KMS-11 (cell line): ENCODE data around the gene TNFSF9.
A peak's percentile ranks its signal among the peaks of the same experiment; 100 is the strongest.
"Not testable (repeated sequence)": the region's sequence is repeated elsewhere in the genome, so short reads cannot be mapped to it uniquely, and the experiment has no call there.

ENCODE experiments used
- H2AFZ ChIP-seq: fragments of 200-600 bp; sonication (generic); 2 replicates; pipeline ENCODE4 v1.6.1; 2016; ENCODE audit warnings: antibody characterized with exemption, mixed run types, low read depth
- H3K27ac ChIP-seq: fragments of 200-600 bp; sonication (generic); 2 replicates; pipeline ENCODE4 v1.6.1; 2016; ENCODE audit warnings: mild to moderate bottlenecking, mixed run types
- H3K27me3 ChIP-seq: fragments of 200-600 bp; sonication (generic); 2 replicates; pipeline ENCODE4 v1.6.1; 2017; ENCODE audit warnings: mild to moderate bottlenecking, low read depth, mixed run types, moderate library complexity; ENCODE audit not compliant: insufficient read depth
- H3K36me3 ChIP-seq: fragments of 200-600 bp; sonication (generic); 2 replicates; pipeline ENCODE4 v1.6.1; 2017; ENCODE audit warnings: mild to moderate bottlenecking, mixed run types; ENCODE audit not compliant: insufficient read depth
- H3K4me1 ChIP-seq: fragments of 200-600 bp; sonication (generic); 2 replicates; pipeline ENCODE4 v1.6.1; 2016; ENCODE audit warnings: mild to moderate bottlenecking, low read depth, mixed run types; ENCODE audit not compliant: poor library complexity, severe bottlenecking
- H3K4me2 ChIP-seq: fragments of 200-600 bp; sonication (generic); 2 replicates; pipeline ENCODE4 v1.7.0; 2016; ENCODE audit warnings: mild to moderate bottlenecking, mixed run types
- H3K4me3 ChIP-seq: fragments of 200-600 bp; sonication (generic); IDR thresholded peaks from 2 replicates; pipeline ENCODE4 v1.6.1; 2017; ENCODE audit warnings: low read depth, low read length, mixed read lengths; ENCODE audit not compliant: insufficient read depth
- H3K79me2 ChIP-seq: fragments of 200-600 bp; sonication (generic); 2 replicates; pipeline ENCODE4 v1.6.1; 2016; ENCODE audit warnings: low read depth, mixed run types; ENCODE audit not compliant: insufficient read depth
- H3K9ac ChIP-seq: fragments of 200-600 bp; sonication (generic); 2 replicates; pipeline ENCODE4 v1.6.1; 2016; ENCODE audit warnings: mild to moderate bottlenecking, mixed run types
- H4K20me1 ChIP-seq: fragments of 200-600 bp; sonication (generic); 2 replicates; pipeline ENCODE4 v1.6.1; 2016; ENCODE audit warnings: mild to moderate bottlenecking, mixed run types; ENCODE audit not compliant: insufficient read depth
- TF ChIP-seq, protein P1 (sequence below): fragments of 200-600 bp; sonication (generic); conservative IDR thresholded peaks from 2 replicates; pipeline ENCODE4 v1.6.1; 2017; ENCODE audit warnings: low read depth, mild to moderate bottlenecking, antibody characterized with exemption, low read length, moderate library complexity, mixed read lengths

The TNFSF9 gene

DNA sequence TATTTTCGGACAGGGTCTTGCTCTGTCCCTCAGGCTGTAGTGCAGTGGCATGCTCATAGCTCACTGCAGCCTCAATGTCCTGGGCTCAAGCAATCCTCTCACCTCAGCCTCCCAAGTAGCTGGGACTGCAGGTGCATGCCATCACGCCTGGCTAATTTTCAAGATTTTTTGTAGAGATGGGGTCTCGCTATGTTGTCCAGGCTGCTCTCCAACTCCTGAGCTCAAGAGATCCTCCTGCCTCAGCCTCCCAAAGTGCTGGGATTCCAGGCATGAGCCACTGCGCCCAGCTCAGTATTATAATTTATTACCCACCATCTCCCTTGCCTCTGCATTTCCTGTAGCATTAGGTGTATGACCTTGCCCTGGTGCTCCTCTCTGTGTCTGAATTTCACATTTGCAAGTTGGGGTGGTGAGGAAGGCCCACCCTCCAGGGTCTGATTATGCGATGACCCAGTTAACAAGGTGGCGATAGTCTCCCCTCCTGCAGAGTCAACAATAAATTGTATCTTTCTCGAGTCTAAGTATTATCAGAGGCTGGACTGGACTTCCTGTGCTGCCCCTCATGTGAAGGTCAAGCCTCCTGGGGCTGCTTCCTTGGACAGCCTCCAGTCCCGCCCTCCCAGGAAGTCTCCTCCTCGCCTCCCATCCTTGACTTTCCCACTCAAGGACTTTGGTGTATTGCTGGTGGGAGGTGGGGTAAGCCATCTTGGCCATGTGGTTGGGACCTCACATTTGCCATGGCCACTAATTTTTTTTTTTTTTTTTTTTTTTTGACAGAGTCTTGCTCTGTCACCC, 27.2 kb upstream of the TNFSF9 start:
- no peak overlapping the region for H3K27ac ChIP-seq
- peak overlapping the region; percentile 78; the same call in 1 of the 2 replicates for H2AFZ ChIP-seq
- H4K20me1 ChIP-seq: no peaks in the 10 kb centered on the region
- TF ChIP-seq, protein P1, sequence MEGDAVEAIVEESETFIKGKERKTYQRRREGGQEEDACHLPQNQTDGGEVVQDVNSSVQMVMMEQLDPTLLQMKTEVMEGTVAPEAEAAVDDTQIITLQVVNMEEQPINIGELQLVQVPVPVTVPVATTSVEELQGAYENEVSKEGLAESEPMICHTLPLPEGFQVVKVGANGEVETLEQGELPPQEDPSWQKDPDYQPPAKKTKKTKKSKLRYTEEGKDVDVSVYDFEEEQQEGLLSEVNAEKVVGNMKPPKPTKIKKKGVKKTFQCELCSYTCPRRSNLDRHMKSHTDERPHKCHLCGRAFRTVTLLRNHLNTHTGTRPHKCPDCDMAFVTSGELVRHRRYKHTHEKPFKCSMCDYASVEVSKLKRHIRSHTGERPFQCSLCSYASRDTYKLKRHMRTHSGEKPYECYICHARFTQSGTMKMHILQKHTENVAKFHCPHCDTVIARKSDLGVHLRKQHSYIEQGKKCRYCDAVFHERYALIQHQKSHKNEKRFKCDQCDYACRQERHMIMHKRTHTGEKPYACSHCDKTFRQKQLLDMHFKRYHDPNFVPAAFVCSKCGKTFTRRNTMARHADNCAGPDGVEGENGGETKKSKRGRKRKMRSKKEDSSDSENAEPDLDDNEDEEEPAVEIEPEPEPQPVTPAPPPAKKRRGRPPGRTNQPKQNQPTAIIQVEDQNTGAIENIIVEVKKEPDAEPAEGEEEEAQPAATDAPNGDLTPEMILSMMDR: no peak
- H3K79me2 ChIP-seq: no peaks in the 10 kb centered on the region
- H3K9ac ChIP-seq: no peak overlapping the region
- H3K4me2 ChIP-seq: no peak overlapping the region
- H3K4me3 ChIP-seq: no peak overlapping the region
- no peaks in the 10 kb centered on the region for H3K36me3 ChIP-seq
- H3K27me3 ChIP-seq: no peaks in the 10 kb centered on the region
- peaks cover 24% of the 10 kb centered on the region for H3K4me1 ChIP-seq

DNA sequence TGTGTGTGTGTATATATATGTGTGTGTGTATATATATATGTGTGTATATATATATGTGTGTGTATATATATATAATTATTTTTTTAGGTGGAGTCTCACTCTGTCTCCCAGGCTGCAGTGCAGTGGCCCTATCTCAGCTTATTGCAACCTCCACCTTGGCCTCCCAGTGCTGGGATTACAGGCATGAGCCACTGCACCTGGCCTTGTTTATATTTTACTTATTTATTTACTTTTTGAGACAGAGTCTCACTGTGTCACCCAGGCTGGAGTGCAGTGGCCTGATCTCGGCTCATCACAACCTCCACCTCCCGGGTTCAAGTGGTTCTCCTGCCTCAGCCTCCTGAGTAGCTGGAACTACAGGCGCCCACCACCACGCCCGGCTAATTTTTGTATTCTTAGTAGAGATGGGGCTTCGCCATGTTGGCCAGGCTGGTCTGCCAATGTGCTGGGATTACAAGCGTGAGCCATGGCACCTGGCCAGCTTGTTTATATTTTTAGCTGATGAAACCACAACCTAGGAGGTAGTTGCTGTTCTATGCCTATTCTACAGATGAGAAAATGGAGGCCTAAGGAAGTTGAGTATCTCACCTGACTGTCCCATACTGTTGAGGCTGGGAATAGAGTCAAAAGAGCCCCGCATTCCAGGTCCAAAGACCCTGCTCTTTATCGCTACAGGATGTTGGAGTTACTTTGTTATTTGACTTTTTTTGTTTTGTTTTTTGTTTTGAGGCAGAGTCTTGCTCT, 22.6 kb upstream of the TNFSF9 start:
- H3K27ac ChIP-seq, H4K20me1 ChIP-seq, H3K36me3 ChIP-seq, H3K9ac ChIP-seq, H2AFZ ChIP-seq, H3K4me2 ChIP-seq, H3K4me3 ChIP-seq, H3K27me3 ChIP-seq, H3K79me2 ChIP-seq: not testable (repeated sequence)
- peaks cover 21% of the 10 kb centered on the region for H3K4me1 ChIP-seq

GRCh38 chr19:6509118-6509971, 21.5 kb upstream of the TNFSF9 start:
- Histone ChIP-seq H4K20me1 (no peaks in the 10 kb centered on the region), H3K27me3 (no peaks in the 10 kb centered on the region), H3K4me1 (peaks cover 17% of the 10 kb centered on the region), H3K79me2 (no peaks in the 10 kb centered on the region), H3K4me3 (no peak overlapping the region), H3K27ac (no peak overlapping the region), H3K36me3 (no peaks in the 10 kb centered on the region), H3K4me2 (no peak overlapping the region), H2AFZ (no peak overlapping the region), H3K9ac (no peak overlapping the region)
- TF ChIP-seq, protein P1: no peak

DNA sequence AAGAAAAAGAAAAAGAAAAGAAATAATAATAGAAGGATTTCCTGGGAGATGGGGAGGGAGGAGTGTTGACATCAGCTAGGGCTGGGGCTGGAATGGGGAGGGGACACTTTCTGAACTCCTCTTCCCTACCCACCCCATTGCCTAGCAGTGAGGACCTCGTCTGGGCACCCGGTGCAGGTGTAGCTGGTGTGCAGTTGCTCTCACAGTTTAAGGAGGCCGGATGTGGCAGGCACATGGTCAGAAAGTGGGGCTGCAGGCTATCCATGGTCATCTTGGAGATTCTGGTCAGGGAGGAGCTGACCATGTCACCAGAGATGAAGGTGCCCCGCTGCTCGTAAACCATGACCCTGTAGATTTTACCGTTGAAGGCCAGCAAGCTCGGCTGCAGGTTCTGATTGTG, 20.2 kb upstream of the TNFSF9 start:
- H4K20me1 ChIP-seq: no peaks in the 10 kb centered on the region
- H3K27me3 ChIP-seq: no peaks in the 10 kb centered on the region
- no peak overlapping the region for H3K4me3 ChIP-seq
- peaks cover 9% of the 10 kb centered on the region for H3K4me1 ChIP-seq
- H3K79me2 ChIP-seq: no peaks in the 10 kb centered on the region
- no peak overlapping the region for H3K9ac ChIP-seq
- TF ChIP-seq, protein P1: no peak
- no peak overlapping the region for H3K4me2 ChIP-seq
- H3K27ac ChIP-seq: no peak overlapping the region
- H3K36me3 ChIP-seq: no peaks in the 10 kb centered on the region
- no peak overlapping the region for H2AFZ ChIP-seq
